Endothelial cell of umbilical vein (primary cell): ENCODE measurements around the gene TRABD. TPM values are rescaled to one million over a fixed set of nuclear protein-coding genes. Genes with fewer than 3 reads are reported as not detected.

ENCODE experiments used
- BruUV-seq: library from RNA; stranded (reverse); fragments of 400-500 nt; replicated peaks from 2 replicates; lab custom pipeline; 2021; lab: Mats Ljungman, UMichigan
- CTCF ChIA-PET: fragments of 300-600, 350-600 bp; sonication (Branson Sonifier 250); formaldehyde crosslinking; loops from one replicate; lab custom pipeline; 2021; ENCODE audit warnings: antibody characterized with exemption, inconsistent platforms; lab: Charles Lee
- POLR2A ChIA-PET: fragments of 300-600, 350-600 bp; sonication (Branson Sonifier 250); formaldehyde crosslinking; loops from one replicate; lab custom pipeline; 2021; ENCODE audit warnings: antibody characterized with exemption, inconsistent platforms; lab: Charles Lee
- DNase-seq: peaks from one replicate; pipeline ENCODE4 v3.0.0-alpha.2; 2011; ENCODE audit warnings: low read depth, low spot score
- FAIRE-seq: peaks from 2 replicates; lab custom pipeline; 2011; peaks lifted over from hg19 to GRCh38; lab: Jason Lieb, UNC
- H2AFZ ChIP-seq: 2 replicates; pipeline ENCODE4 v1.6.0; 2012; ENCODE audit warnings: low read depth, low read length, control low read depth, inconsistent platforms
- H3K27ac ChIP-seq: 2 replicates; pipeline ENCODE4 v1.5.1; 2011; ENCODE audit warnings: low read depth, mild to moderate bottlenecking, control low read depth, low read length, moderate library complexity; ENCODE audit not compliant: insufficient read depth
- H3K27me3 ChIP-seq, 2 experiments: 2 replicates each; pipeline versions ENCODE4 v1.6.0 to v1.6.1; 2011; ENCODE audit warnings: low read length in 2 of 2, mixed read lengths in 1 of 2; ENCODE audit not compliant: control insufficient read depth in 2 of 2, insufficient read depth in 2 of 2
- H3K36me3 ChIP-seq, 2 experiments: 2 replicates in 1 of 2; 3 replicates in 1 of 2; pipeline ENCODE4 v1.5.1; 2011; ENCODE audit warnings: low read length in 2 of 2, mild to moderate bottlenecking in 1 of 2, moderate library complexity in 1 of 2; ENCODE audit not compliant: control insufficient read depth in 2 of 2, insufficient read depth in 2 of 2; ENCODE audit errors: extremely low read depth in 1 of 2
- H3K4me1 ChIP-seq: 3 replicates; pipeline ENCODE4 v1.5.1; 2011; ENCODE audit warnings: mild to moderate bottlenecking, low read length; ENCODE audit not compliant: control insufficient read depth, insufficient read depth; ENCODE audit errors: extremely low read depth
- H3K4me2 ChIP-seq: 2 replicates; pipeline ENCODE4 v1.6.1; 2011; ENCODE audit warnings: low read length, control low read depth, mixed read lengths; ENCODE audit not compliant: insufficient read depth
- H3K4me3 ChIP-seq, 3 experiments: fragments of 200-600 bp in 1 of 3; sonication (generic), shearing (Covaris generic) in 1 of 3; replicated peaks in 1 of 3; 2 replicates each; pipeline ENCODE4 v1.5.1; 2011 to 2016; ENCODE audit warnings: control low read depth in 3 of 3, low read length in 3 of 3, mild to moderate bottlenecking in 2 of 3, inconsistent platforms in 1 of 3, low read depth in 1 of 3, moderate library complexity in 1 of 3; ENCODE audit not compliant: insufficient read depth in 1 of 3
- H3K79me2 ChIP-seq: 2 replicates; pipeline ENCODE4 v1.6.0; 2012; ENCODE audit warnings: low read length, inconsistent platforms; ENCODE audit not compliant: control insufficient read depth, insufficient read depth
- H3K9ac ChIP-seq: replicated peaks from 2 replicates; pipeline ENCODE3; 2011; ENCODE audit warnings: low read length, control low read depth; ENCODE audit not compliant: insufficient read depth; ENCODE audit errors: extremely low read depth
- H3K9me1 ChIP-seq: replicated peaks from 3 replicates; pipeline ENCODE4 v1.6.0; 2011; ENCODE audit warnings: mild to moderate bottlenecking, low read length; ENCODE audit not compliant: control insufficient read depth, insufficient read depth; ENCODE audit errors: extremely low read depth
- H3K9me3 ChIP-seq: replicated peaks from 2 replicates; pipeline ENCODE4 v1.5.1; 2012; ENCODE audit warnings: low read length, inconsistent platforms; ENCODE audit not compliant: control insufficient read depth, insufficient read depth
- H4K20me1 ChIP-seq: replicated peaks from 2 replicates; pipeline ENCODE3; 2011; ENCODE audit warnings: mild to moderate bottlenecking, low read length; ENCODE audit not compliant: control insufficient read depth, insufficient read depth; ENCODE audit errors: extremely low read depth
- FOS ChIP-seq: IDR thresholded peaks from 2 replicates; pipeline ENCODE4 v1.6.1; 2011; ENCODE audit warnings: mild to moderate bottlenecking, low read length, moderate library complexity, borderline replicate concordance; ENCODE audit not compliant: insufficient read depth
- JUN ChIP-seq: IDR thresholded peaks from 2 replicates; pipeline ENCODE4 v1.6.1; 2011; ENCODE audit warnings: borderline replicate concordance, low read depth; ENCODE audit not compliant: insufficient read length, insufficient read depth
- MAX ChIP-seq: IDR thresholded peaks from 2 replicates; pipeline ENCODE4 v1.6.1; 2011; ENCODE audit not compliant: insufficient read depth, insufficient read length
- dilution Hi-C: fragments of 300-500 bp; cut with MboI; formaldehyde crosslinking; loops from one replicate; pipeline ENCODE4 v1.15.0; 2019; ENCODE audit warnings: low sequenced_read_pairs; ENCODE audit not compliant: extremely low pct_ligation_motif_present
- intact Hi-C: fragments of 100-400 bp; cut with micrococcal nuclease; formaldehyde crosslinking; loops from one replicate; pipeline ENCODE4 v1.10.0; 2022
- polyA plus RNA-seq, 4 experiments: library from polyadenylated mRNA; depleted of rRNA in 3 of 4; stranded (reverse) in 3 of 4; unstranded in 1 of 4; fragments of >200 nt; gene quantifications; 2 replicates each; pipeline versions ENCODE4 v1.2.1 to v1.2.3, GENCODE V29; 2011 to 2012; ENCODE audit warnings: missing spikeins in 1 of 4
- total RNA-seq: library from RNA; stranded (reverse); gene quantifications from 2 replicates; pipeline ENCODE4 v1.2.3, GENCODE V29; 2021
- TF ChIP-seq, protein P1 (sequence below), 2 donors: IDR thresholded peaks; 1 replicate in 1 of 2; 2 replicates in 1 of 2; pipeline ENCODE4 v1.5.1; 2011; ENCODE audit warnings: low read length in 2 of 2, mild to moderate bottlenecking in 2 of 2, moderate library complexity in 2 of 2, control low read depth in 1 of 2, inconsistent platforms in 1 of 2, low read depth in 1 of 2; ENCODE audit not compliant: insufficient read depth in 1 of 2; ENCODE audit errors: extremely low read depth in 1 of 2

Gene TRABD
- total and polyA plus RNA-seq, 2 donors (not counting 3 experiments of a cell fraction or from before 2014, with no cell fraction given): 46.8 to 48.4 TPM

GRCh38 chr22:50148166-50148500, 37.6 kb upstream of the TRABD start:
- Histone ChIP-seq H3K27ac (no peak overlapping the region), H3K9me3 (no peaks in the 10 kb centered on the region), H3K27me3 (no peaks in the 10 kb centered on the region), H3K79me2 (no peaks in the 10 kb centered on the region), H4K20me1 (no peaks in the 10 kb centered on the region), H3K4me3 (no peak overlapping the region), H3K9ac (no peak overlapping the region), H3K9me1 (no peaks in the 10 kb centered on the region), H3K36me3 (peaks cover 10 to 44% of the 10 kb centered on the region in 2 experiments), H2AFZ (no peak overlapping the region), H3K4me1 (no peaks in the 10 kb centered on the region), H3K4me2 (no peak overlapping the region)
- POLR2A ChIA-PET: no interaction called here
- TF ChIP-seq JUN: no peak
- TF ChIP-seq FOS: no peak
- TF ChIP-seq, protein P1, sequence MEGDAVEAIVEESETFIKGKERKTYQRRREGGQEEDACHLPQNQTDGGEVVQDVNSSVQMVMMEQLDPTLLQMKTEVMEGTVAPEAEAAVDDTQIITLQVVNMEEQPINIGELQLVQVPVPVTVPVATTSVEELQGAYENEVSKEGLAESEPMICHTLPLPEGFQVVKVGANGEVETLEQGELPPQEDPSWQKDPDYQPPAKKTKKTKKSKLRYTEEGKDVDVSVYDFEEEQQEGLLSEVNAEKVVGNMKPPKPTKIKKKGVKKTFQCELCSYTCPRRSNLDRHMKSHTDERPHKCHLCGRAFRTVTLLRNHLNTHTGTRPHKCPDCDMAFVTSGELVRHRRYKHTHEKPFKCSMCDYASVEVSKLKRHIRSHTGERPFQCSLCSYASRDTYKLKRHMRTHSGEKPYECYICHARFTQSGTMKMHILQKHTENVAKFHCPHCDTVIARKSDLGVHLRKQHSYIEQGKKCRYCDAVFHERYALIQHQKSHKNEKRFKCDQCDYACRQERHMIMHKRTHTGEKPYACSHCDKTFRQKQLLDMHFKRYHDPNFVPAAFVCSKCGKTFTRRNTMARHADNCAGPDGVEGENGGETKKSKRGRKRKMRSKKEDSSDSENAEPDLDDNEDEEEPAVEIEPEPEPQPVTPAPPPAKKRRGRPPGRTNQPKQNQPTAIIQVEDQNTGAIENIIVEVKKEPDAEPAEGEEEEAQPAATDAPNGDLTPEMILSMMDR (IDR thresholded peaks at IDR 0.05; ENCODE audit: extremely low read depth in 1 of 2, insufficient read depth in 1 of 2, low read depth in 1 of 2, low read length in 2 of 2): no peak
- no peak for TF ChIP-seq MAX
- no peak for FAIRE-seq
- no TSS peak for BruUV-seq
- DNase-seq: no peak
- intact Hi-C loops (loop anchor here (2.0 kb wide), 2 partner anchors 53 to 195 kb away; partner anchors contain the start of genes PPP6R2 and SELENOO), dilution Hi-C loops (no loop called here)
- CTCF ChIA-PET: interaction anchor here (0.8 to 2.3 kb wide), 5 partner anchors 17 to 217 kb away, joined by 3 to 19 read pairs (median 6); no protein-coding TSS in a partner anchor
